ENCODE measurements around the gene DHPS.
"Not testable (repeated sequence)": the region's sequence is repeated elsewhere in the genome, so short reads cannot be mapped to it uniquely, and the experiment has no call there.

Gene DHPS

GRCh38 chr19:12715102-12715501, 33.4 kb upstream of the DHPS start:
- DNase-seq (ENCODE audit: extremely low read depth, low read depth), result no peak
- no peak for TF ChIP-seq CTCF (IDR thresholded peaks at IDR 0.05; ENCODE audit: low read depth, low read length)

- DNase-seq (ENCODE audit: extremely low read depth, low read depth), result not testable (repeated sequence)
Observed at GRCh38 chr19:12713304-12713703, 31.6 kb upstream of the DHPS start.

- not testable (repeated sequence) for DNase-seq (ENCODE audit: extremely low read depth, low read depth)
Observed at GRCh38 chr19:12712077-12712476, 30.4 kb upstream of the DHPS start.

GRCh38 chr19:12711187-12711586, 29.5 kb upstream of the DHPS start:
- DNase-seq (ENCODE audit: extremely low read depth, low read depth), result no peak
- no peak for TF ChIP-seq CTCF (IDR thresholded peaks at IDR 0.05; ENCODE audit: low read depth, low read length)

GRCh38 chr19:12708641-12709040, 27.0 kb upstream of the DHPS start:
- DNase-seq (ENCODE audit: extremely low read depth, low read depth), result no peak
- no peak for TF ChIP-seq CTCF (IDR thresholded peaks at IDR 0.05; ENCODE audit: low read depth, low read length)

- no peak for TF ChIP-seq CTCF (IDR thresholded peaks at IDR 0.05; ENCODE audit: low read depth, low read length)
- DNase-seq (ENCODE audit: extremely low read depth, low read depth), result no peak
Observed at GRCh38 chr19:12706332-12706718, 24.6 kb upstream of the DHPS start.

GRCh38 chr19:12705654-12706331, 24.1 kb upstream of the DHPS start:
- TF ChIP-seq CTCF (IDR thresholded peaks at IDR 0.05; ENCODE audit: low read depth, low read length), result no peak
- no peak for DNase-seq (ENCODE audit: extremely low read depth, low read depth)

GRCh38 chr19:12705169-12705568, 23.5 kb upstream of the DHPS start:
- no peak for TF ChIP-seq CTCF (IDR thresholded peaks at IDR 0.05; ENCODE audit: low read depth, low read length)

More at GRCh38 chr19:12705169-12705568, 23.5 kb upstream of the DHPS start:
- no peak for DNase-seq (ENCODE audit: extremely low read depth, low read depth)

Data from AG09319 (cell line).